Measurements from ENCODE around the gene CMTM2. TPM values are rescaled to one million over a fixed set of nuclear protein-coding genes. Genes with fewer than 3 reads are reported as not detected.

The CMTM2 gene
- total and polyA plus RNA-seq, 9 of the 15 experiments (the other 6 are each of a cell fraction or from before 2014, with no cell fraction given): not detected

DNA sequence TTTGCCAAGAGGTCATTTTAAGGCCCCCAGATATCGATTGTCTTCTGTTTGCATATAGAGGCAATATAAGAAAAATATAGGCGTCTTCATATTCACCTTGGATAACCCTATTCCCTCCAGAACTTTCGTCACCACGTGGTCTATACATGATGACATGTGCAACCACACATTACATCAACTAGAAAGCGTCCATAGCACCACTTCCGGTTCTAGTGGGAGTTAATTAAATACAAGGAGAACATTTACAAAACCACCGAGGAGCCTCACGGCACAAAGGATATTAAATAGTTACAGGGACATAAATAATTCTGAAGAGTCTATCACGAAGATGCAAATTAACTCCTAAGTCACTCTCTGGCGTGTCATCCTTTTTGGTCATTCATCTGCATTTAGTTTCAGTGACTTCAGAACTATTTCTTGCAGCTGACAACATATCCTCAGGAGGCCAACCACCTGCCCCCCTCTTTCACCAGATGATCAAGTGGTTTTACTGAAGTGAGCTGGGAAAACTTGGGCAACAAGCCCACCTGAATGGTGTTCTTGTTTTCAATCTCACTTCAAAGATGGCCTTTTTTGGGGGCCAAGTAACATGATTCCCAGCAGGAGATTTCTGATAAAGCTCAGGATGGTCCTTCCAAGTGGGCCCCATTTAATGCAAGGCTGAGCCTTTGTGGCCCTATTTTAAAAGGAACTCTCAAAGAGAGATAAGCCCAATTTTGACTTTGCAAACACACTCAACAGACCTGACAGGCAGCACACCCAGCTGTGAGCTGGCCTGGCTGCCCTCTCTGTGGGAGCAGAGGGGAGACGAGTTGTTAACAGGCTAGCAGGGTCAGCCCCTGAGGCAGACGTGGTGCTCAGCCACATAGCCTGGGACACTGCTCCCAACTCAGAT is 40.5 kb downstream of the CMTM2 start (continued):
- no peak for TF ChIP-seq CREBBP (IDR thresholded peaks at IDR 0.05; ENCODE audit: low read depth, low read length)
- no peak for TF ChIP-seq SIRT6 (IDR thresholded peaks at IDR 0.05; ENCODE audit: low read depth, low read length)
- peak; percentile 73 for TF ChIP-seq CEBPG (CRISPR knock-in tag; IDR thresholded peaks at IDR 0.05)
- peak in 1 of 2 experiments; percentile 92; a peak in 2 of 4 replicates for TF ChIP-seq CEBPG (tag; conservative IDR thresholded peaks at IDR 0.05 in 1 of 2, IDR thresholded peaks at IDR 0.05 in 1 of 2)
- TF ChIP-seq, protein P1, sequence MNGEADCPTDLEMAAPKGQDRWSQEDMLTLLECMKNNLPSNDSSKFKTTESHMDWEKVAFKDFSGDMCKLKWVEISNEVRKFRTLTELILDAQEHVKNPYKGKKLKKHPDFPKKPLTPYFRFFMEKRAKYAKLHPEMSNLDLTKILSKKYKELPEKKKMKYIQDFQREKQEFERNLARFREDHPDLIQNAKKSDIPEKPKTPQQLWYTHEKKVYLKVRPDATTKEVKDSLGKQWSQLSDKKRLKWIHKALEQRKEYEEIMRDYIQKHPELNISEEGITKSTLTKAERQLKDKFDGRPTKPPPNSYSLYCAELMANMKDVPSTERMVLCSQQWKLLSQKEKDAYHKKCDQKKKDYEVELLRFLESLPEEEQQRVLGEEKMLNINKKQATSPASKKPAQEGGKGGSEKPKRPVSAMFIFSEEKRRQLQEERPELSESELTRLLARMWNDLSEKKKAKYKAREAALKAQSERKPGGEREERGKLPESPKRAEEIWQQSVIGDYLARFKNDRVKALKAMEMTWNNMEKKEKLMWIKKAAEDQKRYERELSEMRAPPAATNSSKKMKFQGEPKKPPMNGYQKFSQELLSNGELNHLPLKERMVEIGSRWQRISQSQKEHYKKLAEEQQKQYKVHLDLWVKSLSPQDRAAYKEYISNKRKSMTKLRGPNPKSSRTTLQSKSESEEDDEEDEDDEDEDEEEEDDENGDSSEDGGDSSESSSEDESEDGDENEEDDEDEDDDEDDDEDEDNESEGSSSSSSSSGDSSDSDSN (IDR thresholded peaks at IDR 0.05; ENCODE audit: borderline replicate concordance in 1 of 2, low read depth in 2 of 2, low read length in 2 of 2): 0 out of 4 replicates have a peak, but pooled peaks of 1 of the 2 experiments have one; percentile 11
- TF ChIP-seq SAFB (IDR thresholded peaks at IDR 0.05; ENCODE audit: borderline replicate concordance, low read depth, low read length): no peak
- TF ChIP-seq, protein P2, sequence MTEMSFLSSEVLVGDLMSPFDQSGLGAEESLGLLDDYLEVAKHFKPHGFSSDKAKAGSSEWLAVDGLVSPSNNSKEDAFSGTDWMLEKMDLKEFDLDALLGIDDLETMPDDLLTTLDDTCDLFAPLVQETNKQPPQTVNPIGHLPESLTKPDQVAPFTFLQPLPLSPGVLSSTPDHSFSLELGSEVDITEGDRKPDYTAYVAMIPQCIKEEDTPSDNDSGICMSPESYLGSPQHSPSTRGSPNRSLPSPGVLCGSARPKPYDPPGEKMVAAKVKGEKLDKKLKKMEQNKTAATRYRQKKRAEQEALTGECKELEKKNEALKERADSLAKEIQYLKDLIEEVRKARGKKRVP (CRISPR knock-in tag; IDR thresholded peaks at IDR 0.05): peak; percentile 80
- TF ChIP-seq SAFB2 (IDR thresholded peaks at IDR 0.05; ENCODE audit: borderline replicate concordance, low read depth, low read length, severe bottlenecking): no peak
- no peak for TF ChIP-seq ZNF586 (CRISPR knock-in tag; conservative IDR thresholded peaks at IDR 0.05)
- TF ChIP-seq, protein P3, sequence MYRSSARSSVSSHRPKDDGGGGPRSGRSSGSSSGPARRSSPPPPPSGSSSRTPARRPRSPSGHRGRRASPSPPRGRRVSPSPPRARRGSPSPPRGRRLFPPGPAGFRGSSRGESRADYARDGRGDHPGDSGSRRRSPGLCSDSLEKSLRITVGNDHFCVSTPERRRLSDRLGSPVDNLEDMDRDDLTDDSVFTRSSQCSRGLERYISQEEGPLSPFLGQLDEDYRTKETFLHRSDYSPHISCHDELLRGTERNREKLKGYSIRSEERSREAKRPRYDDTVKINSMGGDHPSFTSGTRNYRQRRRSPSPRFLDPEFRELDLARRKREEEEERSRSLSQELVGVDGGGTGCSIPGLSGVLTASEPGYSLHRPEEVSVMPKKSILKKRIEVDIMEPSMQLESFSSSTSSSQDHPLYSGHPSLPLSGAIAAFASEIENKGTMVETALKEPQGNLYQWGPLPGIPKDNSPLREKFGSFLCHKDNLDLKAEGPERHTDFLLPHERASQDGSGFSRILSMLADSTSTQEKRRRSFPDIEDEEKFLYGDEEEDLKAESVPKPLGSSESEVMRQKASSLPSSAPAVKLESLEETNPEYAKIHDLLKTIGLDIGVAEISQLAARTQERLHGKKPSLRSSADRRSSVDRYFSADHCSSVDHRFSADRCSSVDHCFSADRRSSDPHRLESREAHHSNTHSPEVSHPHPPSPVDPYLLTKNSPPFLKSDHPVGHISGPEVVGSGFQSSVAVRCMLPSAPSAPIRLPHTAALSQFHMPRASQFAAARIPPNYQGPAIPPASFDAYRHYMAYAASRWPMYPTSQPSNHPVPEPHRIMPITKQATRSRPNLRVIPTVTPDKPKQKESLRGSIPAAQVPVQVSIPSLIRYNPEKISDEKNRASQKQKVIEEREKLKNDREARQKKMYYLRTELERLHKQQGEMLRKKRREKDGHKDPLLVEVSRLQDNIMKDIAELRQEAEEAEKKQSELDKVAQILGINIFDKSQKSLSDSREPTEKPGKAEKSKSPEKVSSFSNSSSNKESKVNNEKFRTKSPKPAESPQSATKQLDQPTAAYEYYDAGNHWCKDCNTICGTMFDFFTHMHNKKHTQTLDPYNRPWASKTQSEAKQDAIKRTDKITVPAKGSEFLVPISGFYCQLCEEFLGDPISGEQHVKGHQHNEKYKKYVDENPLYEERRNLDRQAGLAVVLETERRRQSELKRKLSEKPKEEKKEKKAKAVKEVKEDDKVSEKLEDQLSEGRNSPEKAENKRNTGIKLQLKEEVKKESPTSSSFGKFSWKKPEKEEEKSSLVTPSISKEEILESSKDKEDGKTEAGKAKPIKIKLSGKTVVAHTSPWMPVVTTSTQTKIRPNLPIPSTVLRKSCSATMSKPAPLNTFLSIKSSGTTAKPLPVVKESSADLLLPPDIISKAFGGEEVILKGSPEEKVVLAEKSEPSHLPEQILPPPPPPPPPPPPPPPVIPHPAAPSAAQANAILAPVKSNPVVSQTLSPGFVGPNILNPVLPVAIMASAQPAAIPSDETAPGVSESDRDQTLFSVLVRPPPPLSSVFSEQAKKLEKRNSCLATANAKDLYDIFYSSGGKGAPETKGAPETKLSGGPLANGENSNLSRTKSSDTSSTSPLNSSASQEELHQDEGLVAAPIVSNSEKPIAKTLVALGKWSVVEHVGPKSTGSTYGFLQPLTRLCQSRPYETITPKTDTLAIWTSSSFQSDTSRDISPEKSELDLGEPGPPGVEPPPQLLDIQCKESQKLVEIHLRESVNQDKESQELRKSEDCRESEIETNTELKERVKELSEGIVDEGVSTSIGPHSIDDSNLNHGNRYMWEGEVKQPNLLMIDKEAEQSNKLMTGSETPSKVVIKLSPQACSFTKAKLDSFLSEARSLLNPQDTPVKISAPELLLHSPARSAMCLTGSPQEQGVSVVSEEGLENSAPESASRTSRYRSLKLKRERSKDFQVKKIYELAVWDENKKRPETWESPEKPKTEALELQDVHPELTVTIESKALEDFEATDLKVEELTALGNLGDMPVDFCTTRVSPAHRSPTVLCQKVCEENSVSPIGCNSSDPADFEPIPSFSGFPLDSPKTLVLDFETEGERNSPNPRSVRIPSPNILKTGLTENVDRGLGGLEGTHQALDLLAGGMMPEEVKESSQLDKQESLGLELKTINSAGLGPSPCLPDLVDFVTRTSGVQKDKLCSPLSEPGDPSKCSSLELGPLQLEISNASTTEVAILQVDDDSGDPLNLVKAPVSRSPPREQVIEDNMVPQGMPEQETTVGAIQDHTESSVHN (IDR thresholded peaks at IDR 0.05; ENCODE audit: borderline replicate concordance in 1 of 2, low read depth in 1 of 2): peak in 1 of 2 experiments; percentile 38; a peak in 1 of 4 replicates
- TF ChIP-seq, protein P4, sequence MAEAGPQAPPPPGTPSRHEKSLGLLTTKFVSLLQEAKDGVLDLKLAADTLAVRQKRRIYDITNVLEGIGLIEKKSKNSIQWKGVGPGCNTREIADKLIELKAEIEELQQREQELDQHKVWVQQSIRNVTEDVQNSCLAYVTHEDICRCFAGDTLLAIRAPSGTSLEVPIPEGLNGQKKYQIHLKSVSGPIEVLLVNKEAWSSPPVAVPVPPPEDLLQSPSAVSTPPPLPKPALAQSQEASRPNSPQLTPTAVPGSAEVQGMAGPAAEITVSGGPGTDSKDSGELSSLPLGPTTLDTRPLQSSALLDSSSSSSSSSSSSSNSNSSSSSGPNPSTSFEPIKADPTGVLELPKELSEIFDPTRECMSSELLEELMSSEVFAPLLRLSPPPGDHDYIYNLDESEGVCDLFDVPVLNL (CRISPR knock-in tag; IDR thresholded peaks at IDR 0.05; ENCODE audit: low read depth): no peak
- 0 out of 2 replicates have a peak, but pooled peaks have one; percentile 25 for TF ChIP-seq BACH1 (tag; IDR thresholded peaks at IDR 0.05)

Data from K562 (cell line).